ENCODE results near the gene TBATA. TPM values are rescaled to one million over a fixed set of nuclear protein-coding genes. Genes with fewer than 3 reads are reported as not detected.
A peak's percentile ranks its signal among the peaks of the same experiment; 100 is the strongest.

Gene TBATA
- total RNA-seq, 1 donor from 2014 or later, result not detected

GRCh38 chr10:70760271-70760787, 24.8 kb downstream of the TBATA start:
- Mint-ChIP-seq H3K36me3 (ENCODE audit: low read depth) (no peaks in the 10 kb centered on the region), H3K27ac (no peak overlapping the region), H3K9me3 (peaks cover 4% of the 10 kb centered on the region), H3K4me1 (ENCODE audit: low read depth) (peaks cover 6% of the 10 kb centered on the region), H3K27me3 (ENCODE audit: low read depth) (no peaks in the 10 kb centered on the region), H3K4me3 (ENCODE audit: low read depth) (no peak overlapping the region)
- intact Hi-C loops (cut with micrococcal nuclease), result no loop called here
- no peak for DNase-seq (ENCODE audit: low spot score)

- H3K4me3 Mint-ChIP-seq (ENCODE audit: low read depth), result no peak overlapping the region
- H3K27me3 Mint-ChIP-seq (ENCODE audit: low read depth), result no peaks in the 10 kb centered on the region
- no peaks in the 10 kb centered on the region for H3K9me3 Mint-ChIP-seq
- H3K36me3 Mint-ChIP-seq (ENCODE audit: low read depth), result no peaks in the 10 kb centered on the region
- peaks cover 6% of the 10 kb centered on the region for H3K4me1 Mint-ChIP-seq (ENCODE audit: low read depth)
- no peak for DNase-seq (ENCODE audit: low spot score)
- H3K27ac Mint-ChIP-seq, result no peak overlapping the region
- intact Hi-C loops (cut with micrococcal nuclease), result loop anchor here (1.0 to 10.0 kb wide), 4 partner anchors 141 to 295 kb away; no protein-coding TSS in a partner anchor
Measured at GRCh38 chr10:70759781-70760180, 25.4 kb downstream of the TBATA start.

- DNase-seq (ENCODE audit: low spot score), result peak; percentile 45
- Mint-ChIP-seq H3K9me3 (no peaks in the 10 kb centered on the region), H3K4me3 (ENCODE audit: low read depth) (no peak overlapping the region), H3K27ac (no peak overlapping the region), H3K4me1 (ENCODE audit: low read depth) (peaks cover 6% of the 10 kb centered on the region), H3K27me3 (ENCODE audit: low read depth) (no peaks in the 10 kb centered on the region), H3K36me3 (ENCODE audit: low read depth) (no peaks in the 10 kb centered on the region)
- intact Hi-C loops (cut with micrococcal nuclease), result loop anchor here (1.0 to 10.0 kb wide), 4 partner anchors 140 to 294 kb away; no protein-coding TSS in a partner anchor
Measured at GRCh38 chr10:70758757-70759514, 26.2 kb downstream of the TBATA start.

GRCh38 chr10:70757856-70758255, 27.3 kb downstream of the TBATA start:
- no peak for DNase-seq (ENCODE audit: low spot score)
- intact Hi-C loops (cut with micrococcal nuclease), result loop anchor here (2.0 to 10.0 kb wide), 2 partner anchors 139 to 293 kb away; no protein-coding TSS in a partner anchor
- no peak overlapping the region for H3K4me3 Mint-ChIP-seq (ENCODE audit: low read depth)
- peaks cover 6% of the 10 kb centered on the region for H3K4me1 Mint-ChIP-seq (ENCODE audit: low read depth)
- H3K27ac Mint-ChIP-seq, result no peak overlapping the region
- no peaks in the 10 kb centered on the region for H3K36me3 Mint-ChIP-seq (ENCODE audit: low read depth)
- no peaks in the 10 kb centered on the region for H3K27me3 Mint-ChIP-seq (ENCODE audit: low read depth)
- H3K9me3 Mint-ChIP-seq, result no peaks in the 10 kb centered on the region

GRCh38 chr10:70756700-70757360, 28.3 kb downstream of the TBATA start:
- H3K4me3 Mint-ChIP-seq (ENCODE audit: low read depth), result no peak overlapping the region
- no peak overlapping the region for H3K27ac Mint-ChIP-seq
- intact Hi-C loops (cut with micrococcal nuclease), result loop anchor here (10.0 kb wide), 1 partner anchor 292 kb away; no protein-coding TSS in a partner anchor
- H3K36me3 Mint-ChIP-seq (ENCODE audit: low read depth), result no peaks in the 10 kb centered on the region
- peaks cover 6% of the 10 kb centered on the region for H3K4me1 Mint-ChIP-seq (ENCODE audit: low read depth)
- H3K27me3 Mint-ChIP-seq (ENCODE audit: low read depth), result no peaks in the 10 kb centered on the region
- DNase-seq (ENCODE audit: low spot score), result no peak
- H3K9me3 Mint-ChIP-seq, result no peaks in the 10 kb centered on the region

- H3K4me3 Mint-ChIP-seq (ENCODE audit: low read depth), result no peak overlapping the region
- intact Hi-C loops (cut with micrococcal nuclease), result loop anchor here (10.0 kb wide), 1 partner anchor 289 kb away; no protein-coding TSS in a partner anchor
Measured at GRCh38 chr10:70753841-70754621, 31.1 kb downstream of the TBATA start.

GRCh38 chr10:70753026-70753663, 32.0 kb downstream of the TBATA start:
- intact Hi-C loops (cut with micrococcal nuclease), result loop anchor here (10.0 kb wide), 1 partner anchor 288 kb away; no protein-coding TSS in a partner anchor
- H3K27me3 Mint-ChIP-seq (ENCODE audit: low read depth), result no peaks in the 10 kb centered on the region
- no peaks in the 10 kb centered on the region for H3K36me3 Mint-ChIP-seq (ENCODE audit: low read depth)
- H3K4me1 Mint-ChIP-seq (ENCODE audit: low read depth), result no peaks in the 10 kb centered on the region
- H3K9me3 Mint-ChIP-seq, result no peaks in the 10 kb centered on the region
- H3K27ac Mint-ChIP-seq, result no peak overlapping the region
- H3K4me3 Mint-ChIP-seq (ENCODE audit: low read depth), result no peak overlapping the region
- no peak for DNase-seq (ENCODE audit: low spot score)

More at GRCh38 chr10:70753841-70754621, 31.1 kb downstream of the TBATA start:
- no peak overlapping the region for H3K27ac Mint-ChIP-seq
- DNase-seq (ENCODE audit: low spot score), result no peak
- H3K4me1 Mint-ChIP-seq (ENCODE audit: low read depth), result peaks cover 5% of the 10 kb centered on the region
- H3K9me3 Mint-ChIP-seq, result no peaks in the 10 kb centered on the region
- no peaks in the 10 kb centered on the region for H3K27me3 Mint-ChIP-seq (ENCODE audit: low read depth)
- no peaks in the 10 kb centered on the region for H3K36me3 Mint-ChIP-seq (ENCODE audit: low read depth)

- DNase-seq (ENCODE audit: low spot score), result no peak
- Mint-ChIP-seq H3K4me1 (ENCODE audit: low read depth) (no peaks in the 10 kb centered on the region), H3K36me3 (ENCODE audit: low read depth) (no peaks in the 10 kb centered on the region), H3K27me3 (ENCODE audit: low read depth) (no peaks in the 10 kb centered on the region), H3K9me3 (no peaks in the 10 kb centered on the region), H3K4me3 (ENCODE audit: low read depth) (no peak overlapping the region), H3K27ac (no peak overlapping the region)
- intact Hi-C loops (cut with micrococcal nuclease), result loop anchor here (10.0 kb wide), 1 partner anchor 288 kb away; no protein-coding TSS in a partner anchor
Measured at GRCh38 chr10:70752571-70752970, 32.6 kb downstream of the TBATA start.

- Mint-ChIP-seq H3K9me3 (no peaks in the 10 kb centered on the region), H3K27ac (no peak overlapping the region), H3K4me1 (ENCODE audit: low read depth) (no peaks in the 10 kb centered on the region), H3K27me3 (ENCODE audit: low read depth) (no peaks in the 10 kb centered on the region), H3K4me3 (ENCODE audit: low read depth) (no peak overlapping the region), H3K36me3 (ENCODE audit: low read depth) (no peaks in the 10 kb centered on the region)
- intact Hi-C loops (cut with micrococcal nuclease), result loop anchor here (10.0 kb wide), 1 partner anchor 287 kb away; no protein-coding TSS in a partner anchor
- DNase-seq (ENCODE audit: low spot score), result no peak
Measured at GRCh38 chr10:70751991-70752390, 33.2 kb downstream of the TBATA start.

- Mint-ChIP-seq H3K4me3 (ENCODE audit: low read depth) (no peak overlapping the region), H3K27me3 (ENCODE audit: low read depth) (no peaks in the 10 kb centered on the region), H3K27ac (no peak overlapping the region), H3K9me3 (no peaks in the 10 kb centered on the region), H3K36me3 (ENCODE audit: low read depth) (no peaks in the 10 kb centered on the region), H3K4me1 (ENCODE audit: low read depth) (no peaks in the 10 kb centered on the region)
- intact Hi-C loops (cut with micrococcal nuclease), result loop anchor here (10.0 kb wide), 1 partner anchor 287 kb away; no protein-coding TSS in a partner anchor
- DNase-seq (ENCODE audit: low spot score), result no peak
Measured at GRCh38 chr10:70751356-70751755, 33.8 kb downstream of the TBATA start.

- Mint-ChIP-seq H3K27me3 (ENCODE audit: low read depth) (no peaks in the 10 kb centered on the region), H3K27ac (no peak overlapping the region), H3K4me1 (ENCODE audit: low read depth) (no peaks in the 10 kb centered on the region), H3K4me3 (ENCODE audit: low read depth) (no peak overlapping the region), H3K36me3 (ENCODE audit: low read depth) (no peaks in the 10 kb centered on the region), H3K9me3 (no peaks in the 10 kb centered on the region)
- DNase-seq (ENCODE audit: low spot score), result no peak
- intact Hi-C loops (cut with micrococcal nuclease), result loop anchor here (10.0 kb wide), 1 partner anchor 285 kb away; no protein-coding TSS in a partner anchor
Measured at GRCh38 chr10:70750156-70750703, 34.9 kb downstream of the TBATA start.

Data from activated T-helper 2 cell treated with anti-CD3 and anti-CD28 coated beads, Interferon-gamma antibody, Interleukin-2, Interleukin-4, amounts not matched to agents 10 μg/mL and 5 μg/mL and 100 μg/mL, durations not matched to agents 14 hours and 24 hours and 36 hours (primary cell).